ENCODE measurements around the gene RNF39.
A peak's percentile ranks its signal among the peaks of the same experiment; 100 is the strongest.
"Not testable (repeated sequence)": the region's sequence is repeated elsewhere in the genome, so short reads cannot be mapped to it uniquely, and the experiment has no call there.

The RNF39 gene, protein sequence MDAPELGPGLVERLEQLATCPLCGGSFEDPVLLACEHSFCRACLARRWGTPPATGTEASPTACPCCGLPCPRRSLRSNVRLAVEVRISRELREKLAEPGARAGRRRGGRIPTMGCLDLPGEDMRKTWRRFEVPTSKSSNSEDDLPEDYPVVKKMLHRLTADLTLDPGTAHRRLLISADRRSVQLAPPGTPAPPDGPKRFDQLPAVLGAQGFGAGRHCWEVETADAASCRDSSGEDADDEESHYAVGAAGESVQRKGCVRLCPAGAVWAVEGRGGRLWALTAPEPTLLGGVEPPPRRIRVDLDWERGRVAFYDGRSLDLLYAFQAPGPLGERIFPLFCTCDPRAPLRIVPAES
- total RNA-seq: 0 reads per million in 2 donors

- no peak for DNase-seq
Observed at GRCh38 chr6:30075094-30075789, at the start of gene RNF39. Gene RNF39, minus strand, starts transcription at chr6:30075769. Its CDS starts 184 bp downstream, at chr6:30075585.

DNA sequence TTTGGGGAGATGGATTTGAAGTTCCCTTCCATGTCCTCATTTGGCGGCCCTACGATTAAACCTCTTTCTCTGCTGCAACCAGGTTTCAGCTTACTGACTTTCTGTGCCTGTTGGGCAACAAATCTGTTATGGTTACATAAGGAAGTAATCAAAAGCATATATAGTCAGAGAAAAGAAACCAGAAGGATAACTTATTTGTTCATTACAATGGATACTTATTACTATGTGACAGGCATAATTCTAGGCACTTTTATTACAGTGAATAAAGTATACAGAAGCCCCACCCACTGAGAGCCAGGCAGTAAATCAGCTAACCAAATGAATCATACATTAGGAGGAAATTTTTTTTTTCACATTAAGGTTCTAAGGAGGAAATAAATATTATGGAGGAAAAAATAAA lies 46.9 kb upstream of the RNF39 start:
- DNase-seq: no peak

GRCh38 chr6:30121446-30122366 lies 46.1 kb upstream of the RNF39 start:
- no peak for DNase-seq

- DNase-seq: not testable (repeated sequence)
Observed at GRCh38 chr6:30118691-30119090, 43.1 kb upstream of the RNF39 start.

- no peak for DNase-seq
Observed at GRCh38 chr6:30116724-30117123, 41.2 kb upstream of the RNF39 start.

- DNase-seq: no peak
Observed at GRCh38 chr6:30113841-30114240, 38.3 kb upstream of the RNF39 start.

- DNase-seq: no peak
Observed at GRCh38 chr6:30113003-30113759, 37.6 kb upstream of the RNF39 start, which contains the start of gene TRIM31. Gene TRIM31, minus strand, starts transcription at chr6:30113090. Its CDS starts 285 bp downstream, at chr6:30112805.

DNA sequence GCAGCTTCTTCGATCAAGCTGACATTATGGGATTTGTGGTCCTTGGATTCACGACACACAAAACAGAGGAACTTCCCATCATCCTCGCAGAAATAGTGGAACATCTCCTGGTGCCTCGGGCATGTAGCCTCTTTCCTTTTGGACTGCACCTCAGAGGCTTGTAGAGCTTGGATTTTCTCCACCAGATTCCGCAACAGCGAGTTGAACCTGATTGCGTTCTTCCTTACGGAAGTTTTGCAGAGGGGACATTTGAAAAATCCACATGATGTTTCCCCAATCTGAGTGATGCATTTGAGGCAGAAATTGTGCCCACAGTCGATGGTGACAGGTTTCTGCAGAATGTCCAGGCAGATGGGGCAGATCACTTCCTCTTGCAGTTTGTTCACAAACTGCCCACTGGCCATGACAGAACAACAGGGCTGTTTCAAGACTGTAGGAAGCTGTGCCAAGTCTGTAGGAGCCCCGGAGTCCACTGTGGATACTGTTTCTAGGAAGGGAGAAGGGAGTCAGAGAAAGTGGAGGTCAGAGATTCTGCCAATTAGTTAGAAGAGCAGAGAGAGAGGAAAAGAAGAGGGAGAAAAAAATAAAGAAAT lies 36.9 kb upstream of the RNF39 start:
- DNase-seq: no peak

DNA sequence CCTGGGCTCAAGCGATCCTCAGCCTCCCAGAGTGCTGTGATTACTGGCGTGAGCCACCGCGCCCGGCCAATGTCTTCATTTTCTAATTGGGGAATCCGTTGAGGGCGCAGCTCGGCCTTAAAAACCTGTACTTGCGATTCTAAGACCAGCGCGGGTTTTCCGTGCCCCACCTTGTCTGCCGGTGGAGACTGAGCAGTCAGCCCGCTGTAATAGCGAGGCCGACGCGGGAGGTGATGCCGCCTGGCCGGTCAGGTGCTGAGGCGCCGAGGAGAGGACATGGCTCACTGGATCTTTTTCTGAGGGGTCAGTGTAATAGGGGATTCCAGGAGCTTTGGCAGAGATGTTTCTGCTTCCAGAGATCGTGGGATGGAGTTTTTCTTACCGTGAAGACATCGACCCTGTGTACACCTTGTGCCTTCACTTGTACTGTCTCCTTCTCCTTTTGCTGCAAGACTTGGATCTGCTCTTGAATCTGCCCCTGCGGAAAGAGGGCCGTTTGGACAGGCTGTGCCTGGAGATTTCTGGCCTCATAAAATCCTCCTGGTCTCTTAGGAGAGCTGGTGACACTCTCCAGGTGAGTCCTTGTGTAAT lies 35.8 kb upstream of the RNF39 start:
- DNase-seq: no peak

- no peak for DNase-seq
Observed at GRCh38 chr6:30104661-30105060, 29.1 kb upstream of the RNF39 start.

GRCh38 chr6:30103872-30104179 lies 28.3 kb upstream of the RNF39 start:
- no peak for DNase-seq

GRCh38 chr6:30102970-30103871 lies 27.7 kb upstream of the RNF39 start:
- peak; percentile 69 for DNase-seq

DNA sequence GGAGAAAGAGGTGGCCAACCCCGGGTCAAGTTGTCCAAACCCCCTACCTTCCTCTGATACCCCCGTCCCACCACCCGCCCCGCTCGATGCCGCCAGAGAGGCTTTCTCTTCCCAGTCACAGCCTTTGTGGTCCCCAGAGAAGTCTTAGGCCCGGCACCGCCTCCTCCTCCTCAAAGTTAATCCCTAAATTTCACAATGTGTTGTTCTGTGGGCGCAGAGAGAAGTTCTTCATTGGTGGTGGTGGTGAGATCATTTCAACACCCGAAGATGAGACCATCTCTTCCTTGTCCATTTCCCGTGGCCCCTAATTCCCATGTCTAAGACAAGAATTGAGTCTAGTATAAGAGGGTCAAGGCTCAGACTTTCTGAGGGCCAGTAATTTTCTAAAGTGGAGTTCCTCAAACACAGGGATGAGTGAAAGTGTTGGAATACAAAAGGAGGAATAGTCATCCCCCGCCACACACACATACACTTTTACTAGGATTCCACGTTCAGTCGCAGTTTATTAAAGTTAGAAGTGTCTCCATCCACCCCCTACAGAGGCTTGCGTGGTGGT lies 26.9 kb upstream of the RNF39 start:
- DNase-seq: peak; percentile 6

GRCh38 chr6:30101444-30102413 lies 26.2 kb upstream of the RNF39 start:
- DNase-seq: peak; percentile 55

- peak; percentile 14 for DNase-seq
Observed at GRCh38 chr6:30100585-30101443, 25.2 kb upstream of the RNF39 start.

- DNase-seq: no peak
Observed at GRCh38 chr6:30100154-30100553, 24.6 kb upstream of the RNF39 start.

DNA sequence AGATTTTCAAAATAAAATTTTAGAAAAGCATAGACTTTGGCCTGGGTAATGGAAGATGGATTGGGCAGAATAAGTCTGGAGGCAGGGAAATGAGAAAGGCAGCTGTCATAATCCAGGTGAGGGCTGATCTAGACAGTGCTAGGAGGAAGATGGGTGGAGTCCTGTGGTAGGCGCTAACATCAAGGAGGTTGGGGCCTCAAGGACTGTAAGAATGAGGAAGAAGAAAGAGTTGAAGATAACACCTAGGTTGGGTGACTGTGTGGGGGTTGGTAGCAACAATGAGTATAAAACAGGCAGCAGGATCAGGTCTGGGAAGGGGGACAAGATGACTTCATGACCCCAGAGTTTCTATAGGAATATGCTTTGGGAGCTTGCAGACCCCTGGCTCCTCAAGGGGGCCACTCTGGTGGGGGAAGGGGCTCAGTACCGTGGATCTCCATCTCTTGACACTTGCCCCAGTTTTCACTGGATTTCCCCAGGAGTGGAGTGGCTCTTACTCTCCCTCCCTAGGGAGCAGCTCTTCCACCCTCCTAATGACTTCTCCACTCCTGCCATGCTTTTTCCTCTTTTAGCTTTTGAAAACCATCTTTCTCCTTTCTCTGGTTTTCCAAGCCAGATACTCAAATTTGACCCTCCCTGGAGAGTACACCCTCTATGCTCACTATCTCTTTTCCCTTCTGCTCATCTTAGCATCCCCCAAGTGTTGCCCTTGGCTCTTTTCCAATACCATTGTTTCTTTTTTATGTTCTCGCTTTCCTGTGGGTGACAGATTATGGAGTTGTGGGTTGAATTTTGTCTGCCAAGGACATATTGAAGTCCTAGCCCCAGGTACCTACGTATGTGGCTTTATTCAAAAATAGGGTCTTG lies 22.6 kb upstream of the RNF39 start:
- no peak for DNase-seq

Data from T-helper 9 cell (primary cell).